Measurements from ENCODE around the gene PPM1G.
A peak's percentile ranks its signal among the peaks of the same experiment; 100 is the strongest.
"Not testable (repeated sequence)": the region's sequence is repeated elsewhere in the genome, so short reads cannot be mapped to it uniquely, and the experiment has no call there.

The PPM1G gene

DNA sequence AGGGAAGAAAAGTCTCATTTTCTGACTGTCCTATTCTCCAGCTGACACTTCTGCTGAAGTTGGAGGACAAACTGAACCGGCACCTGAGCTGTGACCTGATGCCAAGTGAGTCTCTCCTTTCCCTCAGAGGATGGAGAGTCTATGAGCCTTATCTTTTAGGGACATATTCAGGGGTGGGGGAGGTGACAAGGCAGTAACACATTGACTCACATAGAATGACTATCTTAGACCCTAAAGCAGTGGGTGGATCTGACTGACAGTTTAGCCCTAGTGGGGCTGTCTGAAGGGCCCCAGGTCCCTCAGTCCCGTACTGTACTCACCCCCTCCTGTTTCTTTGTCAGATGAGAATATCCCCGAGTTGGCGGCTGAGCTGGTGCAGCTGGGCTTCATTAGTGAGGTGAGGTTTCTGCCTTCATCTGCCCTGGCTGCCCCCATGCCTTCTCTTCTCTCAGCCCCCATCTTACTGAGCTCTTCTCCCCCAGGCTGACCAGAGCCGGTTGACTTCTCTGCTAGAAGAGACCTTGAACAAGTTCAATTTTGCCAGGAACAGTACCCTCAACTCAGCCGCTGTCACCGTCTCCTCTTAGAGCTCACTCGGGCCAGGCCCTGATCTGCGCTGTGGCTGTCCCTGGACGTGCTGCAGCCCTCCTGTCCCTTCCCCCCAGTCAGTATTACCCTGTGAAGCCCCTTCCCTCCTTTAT, 32.0 kb upstream of the PPM1G start:
- Histone ChIP-seq H3K36me3 (ENCODE audit: insufficient read depth, low read length) (peaks cover 58% of the 10 kb centered on the region), H3K27ac (ENCODE audit: low read depth, low read length) (peak overlapping the region; percentile 5; the same call in 1 of the 2 replicates), H3K27me3 (ENCODE audit: insufficient read depth, low read length) (no peaks in the 10 kb centered on the region), H3K9ac (ENCODE audit: low read depth, low read length) (no peak overlapping the region), H3K9me3 (ENCODE audit: insufficient read depth, low read depth, low read length) (no peaks in the 10 kb centered on the region), H3K4me3 (ENCODE audit: low read length) (no peak overlapping the region), H3K4me1 (ENCODE audit: insufficient read depth, low read length) (peaks cover 15% of the 10 kb centered on the region; the same call in 1 of the 2 replicates)
- 83% methylated on average over 10 of the region's 10 CpGs for WGBS

DNA sequence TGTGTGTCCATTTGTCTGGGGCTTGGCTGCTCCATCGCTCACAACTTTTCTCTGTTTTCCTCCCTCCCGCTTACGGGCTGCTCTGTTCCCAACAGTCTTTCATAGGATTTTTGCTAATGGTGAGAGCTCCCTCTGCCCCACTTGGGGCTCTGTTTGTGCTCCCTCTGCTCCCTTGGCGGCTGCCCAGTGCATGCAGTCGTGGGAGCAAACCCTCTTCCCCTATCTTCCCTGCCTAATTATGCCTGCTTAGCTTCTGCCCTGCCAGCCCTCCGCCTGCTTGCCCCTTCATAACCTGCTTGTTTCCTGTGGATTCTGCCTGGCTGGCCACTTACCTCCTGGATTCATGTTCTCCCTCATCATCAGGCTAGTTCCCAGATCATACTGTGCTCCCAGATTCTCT, 26.2 kb upstream of the PPM1G start:
- no peak overlapping the region for H3K9ac ChIP-seq (ENCODE audit: low read depth, low read length)
- H3K4me3 ChIP-seq (ENCODE audit: low read length) = no peak overlapping the region
- H3K9me3 ChIP-seq (ENCODE audit: insufficient read depth, low read depth, low read length) = no peaks in the 10 kb centered on the region
- 96% methylated on average over 6 of the region's 6 CpGs for WGBS
- no peak overlapping the region for H3K27ac ChIP-seq (ENCODE audit: low read depth, low read length)
- peaks cover 70% of the 10 kb centered on the region for H3K36me3 ChIP-seq (ENCODE audit: insufficient read depth, low read length)
- no peaks in the 10 kb centered on the region for H3K27me3 ChIP-seq (ENCODE audit: insufficient read depth, low read length)
- H3K4me1 ChIP-seq (ENCODE audit: insufficient read depth, low read length) = no peaks in the 10 kb centered on the region

DNA sequence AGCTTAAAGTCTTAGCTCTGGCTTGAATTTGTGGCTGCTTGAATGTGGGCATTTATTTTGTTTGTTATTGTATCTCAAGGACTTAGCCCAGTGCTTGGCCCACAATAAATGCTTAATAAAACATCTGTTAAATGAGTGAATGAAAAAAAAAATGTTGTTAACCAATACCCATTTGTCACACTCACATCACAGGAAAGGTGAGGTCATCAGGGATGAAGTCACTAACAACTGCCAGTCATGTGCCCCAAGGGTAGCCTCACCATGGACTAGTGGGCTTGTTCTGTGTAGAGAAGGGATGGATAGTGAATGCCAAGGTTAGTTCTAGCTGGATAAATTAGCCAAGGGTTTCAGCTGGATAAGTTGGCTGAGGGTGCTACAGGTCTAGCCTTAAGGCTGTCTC, 22.0 kb upstream of the PPM1G start:
- H3K9ac ChIP-seq (ENCODE audit: low read depth, low read length) = no peak overlapping the region
- no peaks in the 10 kb centered on the region for H3K9me3 ChIP-seq (ENCODE audit: insufficient read depth, low read depth, low read length)
- H3K4me3 ChIP-seq (ENCODE audit: low read length) = no peak overlapping the region
- no peak overlapping the region for H3K27ac ChIP-seq (ENCODE audit: low read depth, low read length)
- no peaks in the 10 kb centered on the region for H3K27me3 ChIP-seq (ENCODE audit: insufficient read depth, low read length)
- H3K4me1 ChIP-seq (ENCODE audit: insufficient read depth, low read length) = peaks cover 8% of the 10 kb centered on the region; the same call in 1 of the 2 replicates
- peaks cover 37% of the 10 kb centered on the region for H3K36me3 ChIP-seq (ENCODE audit: insufficient read depth, low read length)

DNA sequence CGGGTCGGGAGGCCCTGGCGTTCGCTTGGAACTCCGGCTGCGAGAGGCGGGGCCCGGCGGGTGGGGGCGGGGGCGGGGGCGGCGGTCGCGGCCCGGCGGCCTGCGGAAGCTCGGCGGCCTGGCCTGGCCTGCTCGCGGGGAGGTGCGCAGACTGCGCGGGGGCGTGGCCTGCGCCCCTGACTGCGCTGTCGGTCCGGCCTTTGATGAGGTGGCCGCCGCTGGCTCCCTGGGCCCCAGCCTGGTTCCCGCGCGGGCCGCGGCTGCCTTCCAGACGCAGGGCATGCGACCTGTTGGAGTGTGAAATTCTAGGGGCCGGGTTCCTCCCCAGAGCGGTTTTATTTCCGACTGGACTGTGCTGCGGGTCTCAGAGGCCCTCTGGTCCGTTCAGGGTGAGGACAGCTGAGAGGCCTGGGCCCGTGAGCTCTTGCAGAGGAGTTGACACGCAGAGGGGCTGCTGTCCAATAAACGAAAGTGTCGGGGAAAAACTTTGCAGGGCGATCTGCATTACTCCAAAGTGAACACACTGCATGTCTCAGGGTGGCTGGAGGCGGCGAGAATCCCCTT, 19.7 kb upstream of the PPM1G start:
- peak overlapping the region; percentile 97 for H3K27ac ChIP-seq (ENCODE audit: low read depth, low read length)
- H3K9ac ChIP-seq (ENCODE audit: low read depth, low read length) = peak overlapping the region; percentile 96
- H3K4me3 ChIP-seq (ENCODE audit: low read length) = peak overlapping the region; percentile 100
- H3K27me3 ChIP-seq (ENCODE audit: insufficient read depth, low read length) = no peaks in the 10 kb centered on the region
- H3K9me3 ChIP-seq (ENCODE audit: insufficient read depth, low read depth, low read length) = no peaks in the 10 kb centered on the region
- under 1% methylated on average over 51 of the region's 51 CpGs for WGBS
- H3K36me3 ChIP-seq (ENCODE audit: insufficient read depth, low read length) = peaks cover 14% of the 10 kb centered on the region
- peaks cover 8% of the 10 kb centered on the region; the same call in 1 of the 2 replicates for H3K4me1 ChIP-seq (ENCODE audit: insufficient read depth, low read length)

DNA sequence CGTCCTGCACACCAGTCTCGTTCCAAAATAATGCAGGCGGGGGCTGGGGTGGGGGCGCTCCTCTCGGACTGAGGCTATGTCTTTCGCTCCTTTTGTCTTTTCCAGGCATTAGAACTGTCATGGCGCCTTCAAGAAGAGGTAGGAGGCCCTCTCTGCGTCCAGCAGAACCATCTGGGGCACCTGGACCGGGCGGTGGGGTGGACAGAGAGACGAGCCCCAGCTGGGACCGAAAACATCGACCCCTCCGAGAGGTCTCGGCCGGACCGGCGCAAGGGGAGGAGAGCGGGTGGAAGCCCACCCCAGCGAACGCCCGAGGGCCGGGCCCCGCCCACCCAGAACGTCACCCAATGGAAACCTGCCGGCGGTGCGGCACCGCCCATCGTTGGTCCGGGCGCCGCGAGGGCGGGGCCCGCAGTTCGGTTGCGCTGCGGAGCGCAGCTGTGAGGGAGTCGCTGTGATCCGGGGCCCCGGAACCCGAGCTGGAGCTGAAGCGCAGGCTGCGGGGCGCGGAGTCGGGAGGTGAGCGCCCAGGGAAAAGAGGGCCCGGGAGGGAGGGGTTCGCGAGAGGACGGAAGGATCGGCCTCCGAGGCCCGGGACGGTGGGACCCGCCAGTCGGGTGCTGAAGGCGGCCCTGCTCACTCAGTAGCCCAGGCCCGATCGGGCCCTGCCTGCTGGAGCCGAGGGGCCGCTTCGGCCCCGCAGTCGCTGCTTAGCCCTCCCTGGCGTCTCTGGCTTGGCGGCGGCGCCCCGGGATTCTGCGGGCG, 19.0 kb upstream of the PPM1G start, which contains the start of gene NRBP1:
TSS of gene NRBP1 (plus strand) at position 419 of the 765 bp plus-strand sequence. CDS start 4,643 bp downstream, outside the sequence.
- WGBS = under 1% methylated on average over 75 of the region's 75 CpGs
- no peaks in the 10 kb centered on the region for H3K9me3 ChIP-seq (ENCODE audit: insufficient read depth, low read depth, low read length)
- no peaks in the 10 kb centered on the region for H3K27me3 ChIP-seq (ENCODE audit: insufficient read depth, low read length)
- H3K9ac ChIP-seq (ENCODE audit: low read depth, low read length) = peak within 1 kb of the TSS; percentile 96
- H3K4me3 ChIP-seq (ENCODE audit: low read length) = peak within 1 kb of the TSS; percentile 100
- peak within 1 kb of the TSS; percentile 97 for H3K27ac ChIP-seq (ENCODE audit: low read depth, low read length)
- H3K4me1 ChIP-seq (ENCODE audit: insufficient read depth, low read length) = peaks cover 8% of the 10 kb centered on the region; the same call in 1 of the 2 replicates
- peaks cover 7% of the 10 kb centered on the region for H3K36me3 ChIP-seq (ENCODE audit: insufficient read depth, low read length)

- 30% methylated on average over 7 of the region's 7 CpGs for WGBS
- Histone ChIP-seq H3K9ac (ENCODE audit: low read depth, low read length) (peak overlapping the region; percentile 96), H3K27ac (ENCODE audit: low read depth, low read length) (peak overlapping the region; percentile 97), H3K9me3 (ENCODE audit: insufficient read depth, low read depth, low read length) (no peaks in the 10 kb centered on the region), H3K27me3 (ENCODE audit: insufficient read depth, low read length) (no peaks in the 10 kb centered on the region), H3K4me1 (ENCODE audit: insufficient read depth, low read length) (peaks cover 8% of the 10 kb centered on the region; the same call in 1 of the 2 replicates), H3K4me3 (ENCODE audit: low read length) (peak overlapping the region; percentile 100), H3K36me3 (ENCODE audit: insufficient read depth, low read length) (0 out of 2 replicates have a peak, but pooled peaks cover 3% of the 10 kb centered on the region)
These were observed 18.4 kb upstream of the PPM1G start for GRCh38 chr2:27427863-27428212.

GRCh38 chr2:27425039-27425438, 15.6 kb upstream of the PPM1G start:
- not testable (repeated sequence) for H3K9ac ChIP-seq (ENCODE audit: low read depth, low read length); H3K4me3 ChIP-seq (ENCODE audit: low read length); H3K36me3 ChIP-seq (ENCODE audit: insufficient read depth, low read length); H3K4me1 ChIP-seq (ENCODE audit: insufficient read depth, low read length); H3K27me3 ChIP-seq (ENCODE audit: insufficient read depth, low read length); H3K9me3 ChIP-seq (ENCODE audit: insufficient read depth, low read depth, low read length); H3K27ac ChIP-seq (ENCODE audit: low read depth, low read length)
- 92% methylated on average over 10 of the region's 10 CpGs for WGBS

GRCh38 chr2:27422958-27423357, 13.6 kb upstream of the PPM1G start:
- Histone ChIP-seq H3K9ac (ENCODE audit: low read depth, low read length) (no peak overlapping the region), H3K4me3 (ENCODE audit: low read length) (no peak overlapping the region), H3K27ac (ENCODE audit: low read depth, low read length) (no peak overlapping the region), H3K36me3 (ENCODE audit: insufficient read depth, low read length) (no peaks in the 10 kb centered on the region), H3K4me1 (ENCODE audit: insufficient read depth, low read length) (no peaks in the 10 kb centered on the region), H3K27me3 (ENCODE audit: insufficient read depth, low read length) (no peaks in the 10 kb centered on the region), H3K9me3 (ENCODE audit: insufficient read depth, low read depth, low read length) (no peaks in the 10 kb centered on the region)
- WGBS = over 99% methylated on average over 3 of the region's 3 CpGs

GRCh38 chr2:27421660-27422250, 12.4 kb upstream of the PPM1G start:
- Histone ChIP-seq H3K36me3 (ENCODE audit: insufficient read depth, low read length) (no peaks in the 10 kb centered on the region), H3K27me3 (ENCODE audit: insufficient read depth, low read length) (no peaks in the 10 kb centered on the region), H3K9me3 (ENCODE audit: insufficient read depth, low read depth, low read length) (no peaks in the 10 kb centered on the region), H3K4me3 (ENCODE audit: low read length) (no peak overlapping the region), H3K4me1 (ENCODE audit: insufficient read depth, low read length) (no peaks in the 10 kb centered on the region), H3K9ac (ENCODE audit: low read depth, low read length) (no peak overlapping the region), H3K27ac (ENCODE audit: low read depth, low read length) (no peak overlapping the region)
- 86% methylated on average over 2 of the region's 4 CpGs for WGBS

DNA sequence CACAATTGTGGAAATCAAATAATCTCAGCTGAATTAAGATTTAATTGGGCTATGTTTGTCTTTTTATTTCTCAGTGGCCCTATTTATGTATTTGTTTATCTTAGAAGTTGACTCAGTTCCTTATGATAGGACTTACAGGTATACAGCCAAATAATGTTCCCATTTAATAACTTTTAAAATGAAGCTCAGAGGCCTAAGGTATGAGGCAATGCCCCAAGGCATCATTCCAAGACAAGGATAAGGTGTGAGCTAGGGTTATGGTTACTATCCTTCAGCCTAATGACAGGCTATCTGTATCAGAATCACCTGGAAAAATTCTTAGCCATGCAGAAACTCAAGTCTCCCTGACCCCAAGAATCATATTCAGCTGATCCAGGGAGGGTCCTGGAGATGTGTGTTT, 11.6 kb upstream of the PPM1G start:
- H3K4me1 ChIP-seq (ENCODE audit: insufficient read depth, low read length) = no peaks in the 10 kb centered on the region
- no peaks in the 10 kb centered on the region for H3K27me3 ChIP-seq (ENCODE audit: insufficient read depth, low read length)
- H3K36me3 ChIP-seq (ENCODE audit: insufficient read depth, low read length) = no peaks in the 10 kb centered on the region
- no peak overlapping the region for H3K9ac ChIP-seq (ENCODE audit: low read depth, low read length)
- H3K4me3 ChIP-seq (ENCODE audit: low read length) = no peak overlapping the region
- no peaks in the 10 kb centered on the region for H3K9me3 ChIP-seq (ENCODE audit: insufficient read depth, low read depth, low read length)
- H3K27ac ChIP-seq (ENCODE audit: low read depth, low read length) = no peak overlapping the region

GRCh38 chr2:27416151-27416550, 6.8 kb upstream of the PPM1G start:
- Histone ChIP-seq H3K4me3 (ENCODE audit: low read length) (no peak overlapping the region), H3K9ac (ENCODE audit: low read depth, low read length) (no peak overlapping the region), H3K36me3 (ENCODE audit: insufficient read depth, low read length) (no peaks in the 10 kb centered on the region), H3K27me3 (ENCODE audit: insufficient read depth, low read length) (no peaks in the 10 kb centered on the region), H3K27ac (ENCODE audit: low read depth, low read length) (no peak overlapping the region), H3K9me3 (ENCODE audit: insufficient read depth, low read depth, low read length) (no peaks in the 10 kb centered on the region), H3K4me1 (ENCODE audit: insufficient read depth, low read length) (no peaks in the 10 kb centered on the region)
- WGBS = 93% methylated on average over 6 of the region's 6 CpGs
